Nucleus accumbens (tissue), 56 donors: Measurements from ENCODE around the gene NEGR1.

Experiments used
- DNase-seq, 56 donors: peaks; one replicate each; lab custom pipeline; 2025; lab: John Stamatoyannopoulos, UW

NEGR1 gene

GRCh38 chr1:71733121-71733520 is 549.2 kb downstream of the NEGR1 start:
- no peak for DNase-seq

GRCh38 chr1:71721532-71721931 is 560.8 kb downstream of the NEGR1 start:
- DNase-seq, result no peak

GRCh38 chr1:71719330-71719729 is 563.0 kb downstream of the NEGR1 start:
- no peak for DNase-seq

- DNase-seq, result no peak
These were observed 565.2 kb downstream of the NEGR1 start for GRCh38 chr1:71717186-71717585.

GRCh38 chr1:71711456-71711855 is 570.9 kb downstream of the NEGR1 start:
- no peak for DNase-seq

GRCh38 chr1:71706029-71706671 is 576.2 kb downstream of the NEGR1 start:
- DNase-seq, result no peak

GRCh38 chr1:71698186-71698585 is 584.2 kb downstream of the NEGR1 start:
- DNase-seq, result no peak

GRCh38 chr1:71695821-71696220 is 586.5 kb downstream of the NEGR1 start:
- DNase-seq, result no peak

- no peak for DNase-seq
These were observed 587.3 kb downstream of the NEGR1 start for GRCh38 chr1:71695084-71695483.

- DNase-seq, result no peak
These were observed 588.8 kb downstream of the NEGR1 start for GRCh38 chr1:71693581-71693980.

GRCh38 chr1:71689635-71690034 is 592.7 kb downstream of the NEGR1 start:
- DNase-seq, result no peak

- DNase-seq, result no peak
These were observed 595.0 kb downstream of the NEGR1 start for GRCh38 chr1:71687376-71687775.

GRCh38 chr1:71676979-71677925 is 605.1 kb downstream of the NEGR1 start:
- no peak for DNase-seq

- no peak for DNase-seq
These were observed 614.3 kb downstream of the NEGR1 start for GRCh38 chr1:71668065-71668464.

- no peak for DNase-seq
These were observed 615.1 kb downstream of the NEGR1 start for GRCh38 chr1:71667216-71667615.

- DNase-seq, result no peak
These were observed 615.7 kb downstream of the NEGR1 start for GRCh38 chr1:71666609-71667008.

GRCh38 chr1:71660411-71660810 is 621.9 kb downstream of the NEGR1 start:
- DNase-seq, result no peak

GRCh38 chr1:71657891-71658679 is 624.3 kb downstream of the NEGR1 start:
- DNase-seq, result no peak

GRCh38 chr1:71656902-71657301 is 625.4 kb downstream of the NEGR1 start:
- no peak for DNase-seq

- DNase-seq, result no peak
These were observed 626.7 kb downstream of the NEGR1 start for GRCh38 chr1:71655604-71656003.

- no peak for DNase-seq
These were observed 628.4 kb downstream of the NEGR1 start for GRCh38 chr1:71653952-71654351.
